Colonic mucosa (tissue), 4 donors: ENCODE measurements around the gene RASSF5. TPM values are rescaled to one million over a fixed set of nuclear protein-coding genes. Genes with fewer than 3 reads are reported as not detected.

ENCODE experiments used
- DNase-seq: peaks from one replicate; pipeline ENCODE4 v3.0.0-alpha.2; 2020
- H3K27ac ChIP-seq: fragments of 200-600 bp; one replicate; pipeline ENCODE4 v1.8.0; 2021
- H3K27me3 ChIP-seq: fragments of 200-600 bp; one replicate; pipeline ENCODE4 v1.8.0; 2021
- H3K36me3 ChIP-seq: fragments of 200-600 bp; one replicate; pipeline ENCODE4 v1.8.0; 2021
- H3K4me1 ChIP-seq: fragments of 200-600 bp; one replicate; pipeline ENCODE4 v1.8.0; 2021; ENCODE audit warnings: mild to moderate bottlenecking
- H3K4me3 ChIP-seq: fragments of 200-600 bp; one replicate; pipeline ENCODE4 v1.8.0; 2021
- H3K9ac ChIP-seq, 2 donors: one replicate each; pipeline ENCODE4 v1.7.0; 2013; ENCODE audit warnings: control low read depth in 2 of 2, low read depth in 2 of 2, low read length in 2 of 2
- H3K9me3 ChIP-seq: fragments of 200-600 bp; one replicate; pipeline ENCODE4 v1.8.0; 2021
- intact Hi-C: fragments of 100-400 bp; cut with DNase I; formaldehyde crosslinking; loops from one replicate; pipeline ENCODE4 v1.14.1; 2022
- total RNA-seq, 2 donors: library from RNA; stranded (reverse); fragmentation: NEBNext Ultra II Directional in 1 of 2; extraction: Animal tissue kit (Norgen Biotek cat#: 25700) in 1 of 2; gene quantifications; one replicate each; pipeline ENCODE4 v1.2.1, GENCODE V29; 2021
- TF ChIP-seq, protein P1 (sequence below): fragments of 200-600 bp; IDR thresholded peaks from one replicate; pipeline ENCODE4 v1.8.0; 2022; ENCODE audit warnings: antibody characterized with exemption, mild to moderate bottlenecking
- donor health status: healthy.
- donor health status: DM: no; HTN: no; CAD: no.
- donor health status: DM: no; HTN: no; CAD: no.

Gene RASSF5
- total RNA-seq, 2 donors from 2014 or later = 4.9 to 5.4 TPM

DNA sequence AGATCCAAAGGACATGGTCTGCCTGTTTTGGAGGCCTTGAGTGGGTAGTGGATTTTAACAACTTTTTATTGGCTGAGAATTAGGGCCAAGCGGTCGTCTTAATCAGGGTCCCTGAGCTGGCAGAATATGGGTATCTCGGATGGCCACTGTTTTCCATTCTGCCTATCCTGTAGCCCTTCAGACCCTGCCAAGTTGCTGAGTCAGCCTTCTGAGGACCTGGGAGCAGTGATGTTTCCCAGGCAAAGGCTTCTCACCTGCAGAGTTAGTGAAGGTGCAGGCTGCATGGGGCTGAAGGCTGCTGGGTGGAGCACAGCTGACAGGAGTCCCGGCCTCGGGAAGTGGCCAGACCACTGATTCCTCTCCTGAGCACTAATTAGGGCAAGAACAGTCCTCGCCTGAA lies 11.4 kb downstream of the RASSF5 start:
- no peak overlapping the region for H3K4me3 ChIP-seq
- no peak overlapping the region for H3K27ac ChIP-seq
- H3K27me3 ChIP-seq = no peaks in the 10 kb centered on the region
- intact Hi-C loops = no loop called here
- H3K9ac ChIP-seq = no peak overlapping the region
- TF ChIP-seq, protein P1, sequence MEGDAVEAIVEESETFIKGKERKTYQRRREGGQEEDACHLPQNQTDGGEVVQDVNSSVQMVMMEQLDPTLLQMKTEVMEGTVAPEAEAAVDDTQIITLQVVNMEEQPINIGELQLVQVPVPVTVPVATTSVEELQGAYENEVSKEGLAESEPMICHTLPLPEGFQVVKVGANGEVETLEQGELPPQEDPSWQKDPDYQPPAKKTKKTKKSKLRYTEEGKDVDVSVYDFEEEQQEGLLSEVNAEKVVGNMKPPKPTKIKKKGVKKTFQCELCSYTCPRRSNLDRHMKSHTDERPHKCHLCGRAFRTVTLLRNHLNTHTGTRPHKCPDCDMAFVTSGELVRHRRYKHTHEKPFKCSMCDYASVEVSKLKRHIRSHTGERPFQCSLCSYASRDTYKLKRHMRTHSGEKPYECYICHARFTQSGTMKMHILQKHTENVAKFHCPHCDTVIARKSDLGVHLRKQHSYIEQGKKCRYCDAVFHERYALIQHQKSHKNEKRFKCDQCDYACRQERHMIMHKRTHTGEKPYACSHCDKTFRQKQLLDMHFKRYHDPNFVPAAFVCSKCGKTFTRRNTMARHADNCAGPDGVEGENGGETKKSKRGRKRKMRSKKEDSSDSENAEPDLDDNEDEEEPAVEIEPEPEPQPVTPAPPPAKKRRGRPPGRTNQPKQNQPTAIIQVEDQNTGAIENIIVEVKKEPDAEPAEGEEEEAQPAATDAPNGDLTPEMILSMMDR = no peak
- no peaks in the 10 kb centered on the region for H3K4me1 ChIP-seq
- H3K36me3 ChIP-seq = no peaks in the 10 kb centered on the region
- DNase-seq = no peak
- H3K9me3 ChIP-seq = no peaks in the 10 kb centered on the region

DNA sequence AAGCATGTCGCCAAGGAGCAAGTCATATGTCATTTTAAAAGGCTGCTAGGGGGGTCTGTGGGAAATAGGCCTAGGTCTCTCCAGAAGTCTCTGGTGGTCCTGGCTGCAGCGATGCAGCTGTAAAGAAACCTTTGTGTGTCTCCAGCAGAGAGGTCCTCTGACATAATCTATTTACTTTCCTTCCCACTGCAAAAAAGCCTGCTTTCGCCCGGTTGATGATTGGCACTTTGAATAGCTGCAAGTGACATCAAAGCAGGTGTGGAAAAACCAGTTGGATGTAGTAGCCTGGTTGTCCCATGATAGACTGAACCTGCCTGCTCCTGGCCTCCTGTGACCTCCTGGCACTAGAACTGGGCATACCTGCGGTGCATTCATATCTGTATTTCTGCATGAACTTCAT lies 13.8 kb downstream of the RASSF5 start:
- DNase-seq = no peak
- H3K9me3 ChIP-seq = no peaks in the 10 kb centered on the region
- no peak overlapping the region for H3K27ac ChIP-seq
- intact Hi-C loops = no loop called here
- H3K27me3 ChIP-seq = no peaks in the 10 kb centered on the region
- TF ChIP-seq, protein P1 = no peak
- H3K9ac ChIP-seq = no peak overlapping the region
- H3K4me3 ChIP-seq = no peak overlapping the region
- no peaks in the 10 kb centered on the region for H3K36me3 ChIP-seq
- H3K4me1 ChIP-seq = no peaks in the 10 kb centered on the region

DNA sequence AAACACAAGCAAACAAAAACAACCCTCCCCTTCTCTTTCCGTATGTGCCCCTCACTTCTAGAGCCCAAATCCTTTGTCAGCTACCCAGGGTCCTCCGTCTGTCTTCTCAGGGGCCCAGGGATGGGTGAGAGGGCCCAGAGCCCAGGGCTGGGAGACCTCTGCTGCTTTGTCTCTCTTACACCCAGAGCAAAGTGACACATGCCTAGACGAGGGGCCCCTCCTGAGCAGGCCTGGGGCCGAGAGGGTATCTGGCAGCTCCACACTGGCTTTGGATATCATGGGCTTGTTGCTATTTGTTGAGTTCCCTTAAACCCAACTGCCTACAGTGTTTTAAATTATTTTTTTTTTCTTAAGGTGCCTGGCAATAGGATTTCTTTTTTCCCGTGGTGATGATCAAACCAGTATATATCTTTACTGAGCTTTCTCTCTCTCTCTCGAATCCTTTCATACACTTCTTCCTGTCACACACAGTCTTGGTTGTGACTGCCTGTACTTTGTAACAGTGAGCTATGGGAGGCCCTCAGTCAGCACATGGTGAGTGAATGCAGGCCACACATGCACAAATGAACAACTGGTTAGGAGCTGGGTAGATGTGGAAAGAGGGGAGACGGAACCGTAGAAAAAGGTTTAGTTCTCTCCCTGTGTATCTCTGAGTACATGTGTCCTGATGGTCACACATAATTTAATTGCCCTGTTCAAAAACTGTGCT lies 14.5 kb downstream of the RASSF5 start:
- H3K4me3 ChIP-seq = no peak overlapping the region
- no peak overlapping the region for H3K9ac ChIP-seq
- no peaks in the 10 kb centered on the region for H3K9me3 ChIP-seq
- DNase-seq = no peak
- TF ChIP-seq, protein P1 = no peak
- no peak overlapping the region for H3K27ac ChIP-seq
- no peaks in the 10 kb centered on the region for H3K36me3 ChIP-seq
- intact Hi-C loops = no loop called here
- no peaks in the 10 kb centered on the region for H3K27me3 ChIP-seq
- no peaks in the 10 kb centered on the region for H3K4me1 ChIP-seq

DNA sequence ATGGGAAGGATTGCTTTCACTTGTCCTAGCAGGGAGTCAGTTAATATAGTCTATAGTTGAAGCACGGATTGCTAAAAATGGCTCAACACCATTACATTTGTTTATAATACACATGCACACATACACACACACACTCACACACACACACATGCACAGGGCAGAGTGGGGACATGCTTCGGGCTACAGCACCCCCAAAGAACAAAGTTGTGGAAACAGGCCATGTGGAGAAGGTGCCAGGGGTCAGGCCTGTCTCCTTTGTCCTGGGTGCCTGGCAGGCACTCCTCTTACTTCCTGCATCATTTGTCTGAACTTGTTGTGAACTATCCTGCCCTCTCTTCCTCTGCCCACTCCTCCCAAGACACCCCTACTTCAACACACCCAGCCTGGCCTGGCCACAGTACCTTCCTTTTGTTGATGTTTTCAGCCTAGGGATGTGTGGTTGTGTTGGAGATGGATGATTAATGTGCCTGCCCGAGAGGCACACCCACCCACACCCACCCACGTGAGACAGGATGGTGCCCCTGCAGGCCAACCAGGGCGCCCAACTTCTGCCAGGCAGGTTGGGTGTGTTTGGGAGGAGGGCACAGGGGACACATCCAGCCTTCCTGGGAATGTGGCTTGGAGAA lies 17.5 kb downstream of the RASSF5 start:
- no peaks in the 10 kb centered on the region for H3K4me1 ChIP-seq
- H3K4me3 ChIP-seq = no peak overlapping the region
- H3K9ac ChIP-seq = no peak overlapping the region
- no peaks in the 10 kb centered on the region for H3K27me3 ChIP-seq
- no peaks in the 10 kb centered on the region for H3K36me3 ChIP-seq
- intact Hi-C loops = no loop called here
- no peak for DNase-seq
- TF ChIP-seq, protein P1 = no peak
- H3K27ac ChIP-seq = no peak overlapping the region
- no peaks in the 10 kb centered on the region for H3K9me3 ChIP-seq

DNA sequence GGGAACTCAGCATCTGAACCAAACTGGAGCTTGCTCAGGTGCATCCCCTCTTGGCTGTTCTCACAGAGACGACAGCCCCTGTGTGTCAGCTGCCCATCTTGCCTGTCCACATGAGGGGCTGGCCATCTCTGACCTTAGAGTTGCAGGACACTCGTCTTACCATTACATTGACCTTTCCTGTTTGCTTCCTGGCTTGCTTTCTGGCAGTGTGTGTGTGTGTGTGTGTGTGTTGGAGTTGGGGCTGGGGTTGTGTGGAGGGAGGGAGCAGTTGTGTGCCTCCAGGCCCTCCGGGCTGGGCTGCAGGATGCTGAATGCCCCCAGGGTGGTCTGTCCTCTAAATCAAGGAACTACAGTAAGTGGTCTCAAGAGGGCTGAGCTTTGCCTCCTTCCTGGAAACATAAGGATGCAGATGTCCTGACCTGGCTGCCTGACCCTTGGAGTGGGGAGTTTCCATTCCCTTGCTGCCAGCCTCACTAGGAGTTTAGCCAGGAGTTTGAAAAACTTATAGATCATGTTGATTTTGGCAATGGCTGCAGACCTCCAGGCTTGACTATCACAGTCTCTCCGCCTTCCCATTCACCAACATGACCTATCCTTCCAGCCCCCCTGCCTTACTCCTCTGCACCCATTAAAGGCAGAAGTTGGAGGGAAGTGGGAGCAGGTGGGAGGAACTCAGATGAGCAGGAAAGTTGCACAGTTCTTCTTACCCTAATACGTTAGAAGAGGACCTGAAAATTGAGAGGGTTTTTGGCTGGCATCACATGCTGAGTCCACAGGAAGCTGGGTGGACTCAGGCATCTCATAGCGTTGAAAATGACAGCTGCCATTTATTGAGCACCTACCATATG lies 19.0 kb downstream of the RASSF5 start:
- Histone ChIP-seq H3K4me3 (no peak overlapping the region), H3K9me3 (no peaks in the 10 kb centered on the region), H3K36me3 (no peaks in the 10 kb centered on the region), H3K27ac (no peak overlapping the region), H3K4me1 (no peaks in the 10 kb centered on the region), H3K9ac (no peak overlapping the region), H3K27me3 (no peaks in the 10 kb centered on the region)
- TF ChIP-seq, protein P1 = no peak
- DNase-seq = no peak
- intact Hi-C loops = no loop called here
